ENCODE measurements around the gene ZNF273.
"Not testable (repeated sequence)": the region's sequence is repeated elsewhere in the genome, so short reads cannot be mapped to it uniquely, and the experiment has no call there.

ZNF273 gene

GRCh38 chr7:64950673-64951072 is 47.6 kb downstream of the ZNF273 start:
- not testable (repeated sequence) for DNase-seq (ENCODE audit: low spot score); H2AFZ ChIP-seq (ENCODE audit: low read length); H3K4me1 ChIP-seq (ENCODE audit: control insufficient read depth in 2 of 2, insufficient read depth in 1 of 2, low read depth in 1 of 2, low read length in 2 of 2); H2BK12ac ChIP-seq (ENCODE audit: low read length); H3K9me3 ChIP-seq (replicated peaks in 1 of 2; ENCODE audit: control insufficient read depth in 2 of 2, insufficient read depth in 1 of 2, low read depth in 1 of 2, low read length in 2 of 2); H2BK120ac ChIP-seq (ENCODE audit: low read depth, low read length); H3K4ac ChIP-seq (ENCODE audit: low read length); H3K18ac ChIP-seq (ENCODE audit: low read length); H2BK15ac ChIP-seq (ENCODE audit: low read length); H3K9ac ChIP-seq (ENCODE audit: low read depth, low read length, poor library complexity); H3K23ac ChIP-seq (ENCODE audit: low read depth, low read length, poor library complexity); H2BK5ac ChIP-seq (ENCODE audit: low read length); H4K8ac ChIP-seq (ENCODE audit: low read depth, low read length); H3K14ac ChIP-seq (ENCODE audit: low read length); H2AK5ac ChIP-seq (ENCODE audit: low read depth, low read length); H4K91ac ChIP-seq (ENCODE audit: low read depth, low read length, poor library complexity); H3K4me3 ChIP-seq (ENCODE audit: low read length in 2 of 2); H3K4me2 ChIP-seq (ENCODE audit: insufficient read depth, low read length, poor library complexity, severe bottlenecking); H3K27ac ChIP-seq (replicated peaks; ENCODE audit: low read length); H3K79me1 ChIP-seq (ENCODE audit: low read depth, low read length); H3K36me3 ChIP-seq (replicated peaks in 1 of 2; ENCODE audit: control insufficient read depth in 2 of 2, insufficient read depth in 2 of 2, low read length in 2 of 2)
- H3K27me3 ChIP-seq (ENCODE audit: control insufficient read depth in 3 of 3, insufficient read depth in 3 of 3, low read depth in 1 of 3, low read length in 3 of 3): peaks cover 0 to 23% (median 11%) of the 10 kb centered on the region in 3 experiments
- WGBS, 2 donors (ENCODE audit: extremely low coverage in 2 of 2, insufficient read length in 2 of 2, insufficient replicate concordance in 1 of 2): no CpG with 5 or more reads among the region's 9 CpGs

GRCh38 chr7:64951250-64951848 is 48.3 kb downstream of the ZNF273 start:
- Histone ChIP-seq H3K4me3 (ENCODE audit: low read length in 2 of 2) (no peak overlapping the region), H4K8ac (ENCODE audit: low read depth, low read length) (no peak overlapping the region), H2BK12ac (ENCODE audit: low read length) (no peak overlapping the region), H2BK5ac (ENCODE audit: low read length) (no peak overlapping the region), H3K4me1 (ENCODE audit: control insufficient read depth in 2 of 2, insufficient read depth in 1 of 2, low read depth in 1 of 2, low read length in 2 of 2) (no peaks in the 10 kb centered on the region), H3K4ac (ENCODE audit: low read length) (no peak overlapping the region), H2BK120ac (ENCODE audit: low read depth, low read length) (no peak overlapping the region), H3K4me2 (ENCODE audit: insufficient read depth, low read length, poor library complexity, severe bottlenecking) (no peak overlapping the region), H3K18ac (ENCODE audit: low read length) (no peak overlapping the region), H3K23ac (ENCODE audit: low read depth, low read length, poor library complexity) (no peak overlapping the region), H3K9me3 (replicated peaks in 1 of 2; ENCODE audit: control insufficient read depth in 2 of 2, insufficient read depth in 1 of 2, low read depth in 1 of 2, low read length in 2 of 2) (no peaks in the 10 kb centered on the region), H3K14ac (ENCODE audit: low read length) (no peak overlapping the region), H2AK5ac (ENCODE audit: low read depth, low read length) (no peak overlapping the region), H3K36me3 (replicated peaks in 1 of 2; ENCODE audit: control insufficient read depth in 2 of 2, insufficient read depth in 2 of 2, low read length in 2 of 2) (no peaks in the 10 kb centered on the region), H3K9ac (ENCODE audit: low read depth, low read length, poor library complexity) (no peak overlapping the region), H4K91ac (ENCODE audit: low read depth, low read length, poor library complexity) (no peak overlapping the region), H3K27me3 (ENCODE audit: control insufficient read depth in 3 of 3, insufficient read depth in 3 of 3, low read depth in 1 of 3, low read length in 3 of 3) (peaks cover 0 to 21% (median 11%) of the 10 kb centered on the region in 3 experiments), H3K27ac (replicated peaks; ENCODE audit: low read length) (no peak overlapping the region), H2AFZ (ENCODE audit: low read length) (no peak overlapping the region), H2BK15ac (ENCODE audit: low read length) (no peak overlapping the region), H3K79me1 (ENCODE audit: low read depth, low read length) (no peaks in the 10 kb centered on the region)
- peak; percentile 2 for DNase-seq (ENCODE audit: low spot score)
- WGBS, 2 donors (ENCODE audit: extremely low coverage in 2 of 2, insufficient read length in 2 of 2, insufficient replicate concordance in 1 of 2): no CpG with 5 or more reads among the region's 1 CpG

- Histone ChIP-seq H2AK5ac (ENCODE audit: low read depth, low read length) (no peak overlapping the region), H3K9me3 (replicated peaks in 1 of 2; ENCODE audit: control insufficient read depth in 2 of 2, insufficient read depth in 1 of 2, low read depth in 1 of 2, low read length in 2 of 2) (peaks cover 0 to 5% of the 10 kb centered on the region in 2 donors), H2BK120ac (ENCODE audit: low read depth, low read length) (no peak overlapping the region), H3K27me3 (ENCODE audit: control insufficient read depth in 3 of 3, insufficient read depth in 3 of 3, low read depth in 1 of 3, low read length in 3 of 3) (no peaks in the 10 kb centered on the region), H2AFZ (ENCODE audit: low read length) (no peak overlapping the region), H3K4me2 (ENCODE audit: insufficient read depth, low read length, poor library complexity, severe bottlenecking) (no peak overlapping the region), H4K8ac (ENCODE audit: low read depth, low read length) (no peak overlapping the region), H3K18ac (ENCODE audit: low read length) (no peak overlapping the region), H3K4me3 (ENCODE audit: low read length in 2 of 2) (peak overlapping the region in 1 of 2 donors; percentile 18), H3K23ac (ENCODE audit: low read depth, low read length, poor library complexity) (peak overlapping the region; percentile 20), H2BK12ac (ENCODE audit: low read length) (no peak overlapping the region), H3K36me3 (replicated peaks in 1 of 2; ENCODE audit: control insufficient read depth in 2 of 2, insufficient read depth in 2 of 2, low read length in 2 of 2) (no peaks in the 10 kb centered on the region), H2BK15ac (ENCODE audit: low read length) (no peak overlapping the region), H4K91ac (ENCODE audit: low read depth, low read length, poor library complexity) (no peak overlapping the region), H3K4ac (ENCODE audit: low read length) (no peak overlapping the region), H3K4me1 (ENCODE audit: control insufficient read depth in 2 of 2, insufficient read depth in 1 of 2, low read depth in 1 of 2, low read length in 2 of 2) (peaks cover 0 to 2% of the 10 kb centered on the region in 2 donors), H2BK5ac (ENCODE audit: low read length) (no peak overlapping the region), H3K27ac (replicated peaks; ENCODE audit: low read length) (no peak overlapping the region), H3K14ac (ENCODE audit: low read length) (no peak overlapping the region), H3K79me1 (ENCODE audit: low read depth, low read length) (no peaks in the 10 kb centered on the region), H3K9ac (ENCODE audit: low read depth, low read length, poor library complexity) (no peak overlapping the region)
- DNase-seq (ENCODE audit: low spot score): no peak
- no CpG with 5 or more reads among the region's 3 CpGs for WGBS, 2 donors (ENCODE audit: extremely low coverage in 2 of 2, insufficient read length in 2 of 2, insufficient replicate concordance in 1 of 2)
Measured at GRCh38 chr7:64959072-64959747, 56.1 kb downstream of the ZNF273 start.

GRCh38 chr7:64965594-64965993 is 62.5 kb downstream of the ZNF273 start:
- Histone ChIP-seq H4K91ac (ENCODE audit: low read depth, low read length, poor library complexity) (no peak overlapping the region), H2AK5ac (ENCODE audit: low read depth, low read length) (no peak overlapping the region), H3K4me3 (ENCODE audit: low read length in 2 of 2) (no peak overlapping the region), H2BK120ac (ENCODE audit: low read depth, low read length) (no peak overlapping the region), H2AFZ (ENCODE audit: low read length) (no peak overlapping the region), H3K4me2 (ENCODE audit: insufficient read depth, low read length, poor library complexity, severe bottlenecking) (no peak overlapping the region), H3K18ac (ENCODE audit: low read length) (no peak overlapping the region), H3K4ac (ENCODE audit: low read length) (no peak overlapping the region), H3K23ac (ENCODE audit: low read depth, low read length, poor library complexity) (no peak overlapping the region), H2BK12ac (ENCODE audit: low read length) (no peak overlapping the region), H3K9ac (ENCODE audit: low read depth, low read length, poor library complexity) (no peak overlapping the region), H3K79me1 (ENCODE audit: low read depth, low read length) (no peaks in the 10 kb centered on the region), H4K8ac (ENCODE audit: low read depth, low read length) (no peak overlapping the region), H3K14ac (ENCODE audit: low read length) (no peak overlapping the region), H3K36me3 (replicated peaks in 1 of 2; ENCODE audit: control insufficient read depth in 2 of 2, insufficient read depth in 2 of 2, low read length in 2 of 2) (no peaks in the 10 kb centered on the region), H3K4me1 (ENCODE audit: control insufficient read depth in 2 of 2, insufficient read depth in 1 of 2, low read depth in 1 of 2, low read length in 2 of 2) (no peaks in the 10 kb centered on the region), H3K27ac (replicated peaks; ENCODE audit: low read length) (no peak overlapping the region), H2BK15ac (ENCODE audit: low read length) (no peak overlapping the region), H3K9me3 (replicated peaks in 1 of 2; ENCODE audit: control insufficient read depth in 2 of 2, insufficient read depth in 1 of 2, low read depth in 1 of 2, low read length in 2 of 2) (peaks cover 3 to 12% of the 10 kb centered on the region in 2 donors), H2BK5ac (ENCODE audit: low read length) (no peak overlapping the region), H3K27me3 (ENCODE audit: control insufficient read depth in 3 of 3, insufficient read depth in 3 of 3, low read depth in 1 of 3, low read length in 3 of 3) (no peaks in the 10 kb centered on the region)
- no peak for DNase-seq (ENCODE audit: low spot score)
